GM10847 (cell line): ENCODE data around the gene STARD3.

Source experiments
- POLR2A ChIP-seq: IDR thresholded peaks from 2 replicates; pipeline ENCODE4 v1.6.1; 2011; ENCODE audit not compliant: insufficient read length; ENCODE audit errors: extremely low read depth

STARD3 gene

DNA sequence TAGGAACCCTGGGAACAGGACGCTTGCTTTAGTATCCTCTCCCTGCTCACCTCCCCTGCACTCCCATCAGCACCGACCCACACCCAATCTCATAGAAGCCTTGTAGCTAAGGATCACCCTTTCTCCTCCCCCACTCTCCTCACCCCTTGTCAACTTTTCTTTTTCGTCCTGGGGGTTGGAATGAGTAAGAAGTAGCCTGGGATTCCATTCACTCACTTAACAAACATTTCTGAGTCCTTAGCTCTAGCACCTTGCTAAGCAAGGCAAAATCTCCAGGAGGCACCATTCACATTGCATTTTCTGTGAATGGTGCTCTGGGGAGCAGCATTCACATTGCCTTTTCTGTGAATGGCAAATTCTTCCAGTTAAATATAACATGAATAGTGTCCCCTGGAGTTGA is 52.0 kb downstream of the STARD3 start:
- TF ChIP-seq POLR2A = no peak

DNA sequence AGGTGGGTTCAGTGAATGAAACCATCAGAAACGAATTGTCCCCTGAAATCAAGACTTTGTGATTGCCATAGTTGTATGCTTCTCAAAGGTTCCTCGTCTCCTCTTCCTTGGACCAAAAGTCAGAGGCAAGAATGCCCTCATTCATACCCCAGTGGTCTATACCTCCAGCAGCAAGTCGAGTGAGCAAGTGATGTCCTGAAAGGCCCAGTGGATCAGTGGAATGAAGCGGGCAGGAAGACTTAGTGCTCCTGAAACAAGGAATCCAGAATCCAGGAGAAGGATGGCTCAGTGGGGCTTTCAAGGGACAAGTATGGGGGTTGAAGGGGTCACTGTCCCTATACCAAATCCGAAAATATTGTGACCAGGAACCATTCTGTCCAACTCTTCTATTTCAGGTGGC is 57.6 kb downstream of the STARD3 start:
- TF ChIP-seq POLR2A = no peak

DNA sequence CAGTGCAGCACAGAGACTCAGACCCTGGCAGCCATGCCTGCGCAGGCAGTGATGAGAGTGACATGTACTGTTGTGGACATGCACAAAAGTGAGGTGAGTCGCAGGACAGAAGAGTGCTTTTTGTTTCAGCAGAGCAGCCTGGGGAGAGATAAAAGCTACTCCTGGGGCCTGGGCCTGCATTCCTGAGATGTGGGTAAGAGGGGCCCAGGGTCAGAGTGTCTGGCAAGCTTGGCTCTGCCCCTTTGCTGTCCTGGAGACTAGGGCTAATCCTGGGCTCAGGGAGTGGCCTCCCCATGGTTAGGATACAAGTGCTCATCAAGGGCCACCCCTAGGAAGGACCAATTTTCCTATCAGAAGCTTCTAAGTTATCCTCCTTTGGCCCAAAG is 58.1 kb downstream of the STARD3 start:
- no peak for TF ChIP-seq POLR2A

DNA sequence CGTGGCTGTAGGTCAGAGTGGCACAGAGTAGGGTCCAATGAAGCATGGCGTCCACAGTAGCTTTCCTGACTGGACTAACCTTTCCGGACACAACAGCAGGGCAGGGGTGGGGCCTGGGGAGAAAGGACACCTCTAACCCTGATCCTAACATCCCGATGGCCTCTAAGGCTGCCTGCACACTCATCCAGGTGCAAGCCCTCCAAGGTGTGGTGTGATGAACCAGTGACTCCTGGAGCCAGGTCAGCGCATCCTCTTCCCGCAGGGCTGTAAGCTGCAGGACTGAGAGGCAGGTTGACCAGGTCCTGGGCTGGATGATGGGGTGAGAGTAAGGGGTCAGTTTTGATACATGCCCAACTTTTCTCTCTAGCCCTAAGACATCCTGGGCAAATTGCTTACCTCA is 59.8 kb downstream of the STARD3 start:
- no peak for TF ChIP-seq POLR2A

DNA sequence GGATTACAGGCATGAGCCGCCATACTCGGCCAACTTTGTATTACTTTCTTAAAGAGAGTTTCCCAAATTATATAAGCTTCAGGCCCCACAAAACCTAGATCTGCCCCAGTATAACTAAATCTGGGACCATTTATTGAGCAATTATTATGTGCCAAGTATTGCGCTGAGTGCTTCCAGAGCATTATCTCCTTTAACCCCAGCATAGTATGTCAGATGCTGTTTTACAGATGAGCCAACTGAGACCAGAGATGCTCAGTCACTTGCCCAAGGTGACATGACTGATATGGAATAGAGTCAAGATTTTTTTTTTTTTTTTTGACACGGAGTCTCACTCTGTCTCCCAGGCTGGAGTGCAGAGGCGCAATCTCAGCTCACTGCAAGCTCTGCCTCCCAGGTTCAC is 61.0 kb downstream of the STARD3 start:
- TF ChIP-seq POLR2A = no peak

DNA sequence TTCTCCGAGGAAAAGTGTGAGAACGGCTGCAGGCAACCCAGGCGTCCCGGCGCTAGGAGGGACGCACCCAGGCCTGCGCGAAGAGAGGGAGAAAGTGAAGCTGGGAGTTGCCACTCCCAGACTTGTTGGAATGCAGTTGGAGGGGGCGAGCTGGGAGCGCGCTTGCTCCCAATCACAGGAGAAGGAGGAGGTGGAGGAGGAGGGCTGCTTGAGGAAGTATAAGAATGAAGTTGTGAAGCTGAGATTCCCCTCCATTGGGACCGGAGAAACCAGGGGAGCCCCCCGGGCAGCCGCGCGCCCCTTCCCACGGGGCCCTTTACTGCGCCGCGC is 62.8 kb downstream of the STARD3 start, which contains the start of gene ERBB2:
Gene ERBB2, plus strand, starts transcription at position 247 of the 330 bp plus-strand sequence. CDS start 175 bp downstream, outside the sequence.
- no peak for TF ChIP-seq POLR2A

DNA sequence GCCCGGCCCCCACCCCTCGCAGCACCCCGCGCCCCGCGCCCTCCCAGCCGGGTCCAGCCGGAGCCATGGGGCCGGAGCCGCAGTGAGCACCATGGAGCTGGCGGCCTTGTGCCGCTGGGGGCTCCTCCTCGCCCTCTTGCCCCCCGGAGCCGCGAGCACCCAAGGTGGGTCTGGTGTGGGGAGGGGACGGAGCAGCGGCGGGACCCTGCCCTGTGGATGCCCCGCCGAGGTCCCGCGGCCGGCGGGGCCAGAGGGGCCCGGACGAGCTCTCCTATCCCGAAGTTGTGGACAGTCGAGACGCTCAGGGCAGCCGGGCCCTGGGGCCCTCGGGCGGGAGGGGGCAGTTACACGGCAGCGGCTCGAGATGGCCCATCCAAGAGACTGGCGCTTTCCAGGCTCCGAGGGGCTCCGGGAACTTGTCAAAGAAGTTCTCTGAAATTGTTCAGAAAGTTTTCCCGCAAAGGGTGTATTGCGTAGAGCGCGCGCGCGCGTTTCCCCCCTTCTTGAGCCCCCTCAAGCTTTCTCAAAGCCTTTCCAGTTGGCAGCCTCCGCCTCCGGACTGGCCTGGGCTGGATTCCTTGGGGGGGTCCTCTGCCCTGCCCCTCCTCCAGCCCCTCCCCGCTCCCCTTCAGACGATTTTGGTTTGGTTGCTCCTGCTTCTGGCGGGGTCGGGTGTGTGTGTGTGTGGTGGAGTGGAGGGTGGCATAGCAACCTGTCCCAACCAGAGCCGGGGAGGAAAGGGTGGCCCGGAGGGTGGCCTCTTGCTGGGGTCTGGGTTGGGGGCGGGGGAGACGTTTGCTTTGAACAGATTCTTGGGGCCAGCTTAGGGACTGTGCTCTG is 63.4 kb downstream of the STARD3 start:
- TF ChIP-seq POLR2A = no peak

DNA sequence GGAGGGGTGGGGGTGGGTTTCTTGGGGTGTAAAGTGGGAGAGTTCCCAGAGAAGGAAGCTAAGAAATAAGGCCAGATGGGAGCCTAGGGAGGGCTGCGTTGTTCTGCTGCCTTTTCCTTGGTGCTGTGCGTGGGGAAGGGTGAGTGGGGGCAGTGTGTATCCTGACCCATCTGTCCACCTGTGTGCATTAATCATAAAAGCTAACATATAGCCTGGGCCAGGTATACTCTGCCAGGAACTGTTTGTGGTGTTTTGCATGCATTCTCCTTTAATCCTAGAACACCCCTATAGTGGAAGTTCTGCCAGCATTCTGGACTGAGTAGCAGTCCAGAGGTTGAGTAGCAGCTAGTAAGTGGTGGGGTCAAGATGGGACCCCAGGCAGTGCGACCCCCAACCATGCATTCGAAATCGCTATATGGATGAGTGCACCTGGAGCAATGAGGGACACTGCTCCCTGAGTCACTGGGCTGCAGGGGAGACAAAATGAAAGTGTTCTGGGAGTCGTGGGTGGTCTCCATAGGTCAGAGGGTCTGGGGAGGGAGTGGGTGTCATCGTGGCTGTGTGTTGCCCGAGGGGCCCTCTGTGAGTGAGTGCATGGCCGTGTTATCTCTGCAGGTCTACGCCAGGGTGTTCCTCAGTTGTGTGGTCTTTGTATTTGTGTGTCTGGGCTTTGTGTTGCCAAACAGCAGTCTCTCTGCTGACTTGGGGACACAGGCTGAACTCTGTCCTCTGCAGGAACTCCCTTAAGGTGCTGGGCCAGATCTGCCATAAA is 64.3 kb downstream of the STARD3 start:
- TF ChIP-seq POLR2A = no peak

DNA sequence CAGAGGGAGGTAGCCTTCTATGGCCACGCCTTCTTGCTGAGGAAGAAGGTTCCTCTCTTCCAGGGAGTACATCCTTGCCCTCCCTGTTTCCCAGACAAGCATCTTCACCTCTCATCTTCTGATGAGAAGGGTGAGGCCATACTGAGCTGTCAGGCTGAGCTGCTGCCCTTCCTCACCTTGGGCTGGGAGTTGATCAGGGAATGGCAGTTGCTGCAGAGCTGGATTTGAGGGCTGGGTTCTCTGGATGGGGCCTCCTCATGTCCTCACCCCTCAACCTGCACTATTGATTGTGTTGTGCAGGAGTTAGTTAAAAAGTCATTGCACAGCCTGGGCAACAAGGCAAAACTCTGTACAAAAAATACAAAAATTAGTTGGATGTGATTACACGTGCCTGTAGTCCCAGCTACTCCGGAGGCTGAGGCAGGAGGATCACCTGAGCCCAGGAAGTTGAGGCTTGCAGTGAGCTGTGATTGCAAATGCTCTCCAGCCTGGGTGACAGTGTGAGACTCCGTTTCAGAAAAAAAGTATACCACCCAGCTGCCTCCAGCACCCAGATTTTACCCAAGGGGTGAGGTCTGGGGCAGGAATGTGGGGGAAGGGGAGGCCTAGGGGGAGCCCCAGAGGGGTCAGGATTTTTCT is 65.0 kb downstream of the STARD3 start:
- no peak for TF ChIP-seq POLR2A

DNA sequence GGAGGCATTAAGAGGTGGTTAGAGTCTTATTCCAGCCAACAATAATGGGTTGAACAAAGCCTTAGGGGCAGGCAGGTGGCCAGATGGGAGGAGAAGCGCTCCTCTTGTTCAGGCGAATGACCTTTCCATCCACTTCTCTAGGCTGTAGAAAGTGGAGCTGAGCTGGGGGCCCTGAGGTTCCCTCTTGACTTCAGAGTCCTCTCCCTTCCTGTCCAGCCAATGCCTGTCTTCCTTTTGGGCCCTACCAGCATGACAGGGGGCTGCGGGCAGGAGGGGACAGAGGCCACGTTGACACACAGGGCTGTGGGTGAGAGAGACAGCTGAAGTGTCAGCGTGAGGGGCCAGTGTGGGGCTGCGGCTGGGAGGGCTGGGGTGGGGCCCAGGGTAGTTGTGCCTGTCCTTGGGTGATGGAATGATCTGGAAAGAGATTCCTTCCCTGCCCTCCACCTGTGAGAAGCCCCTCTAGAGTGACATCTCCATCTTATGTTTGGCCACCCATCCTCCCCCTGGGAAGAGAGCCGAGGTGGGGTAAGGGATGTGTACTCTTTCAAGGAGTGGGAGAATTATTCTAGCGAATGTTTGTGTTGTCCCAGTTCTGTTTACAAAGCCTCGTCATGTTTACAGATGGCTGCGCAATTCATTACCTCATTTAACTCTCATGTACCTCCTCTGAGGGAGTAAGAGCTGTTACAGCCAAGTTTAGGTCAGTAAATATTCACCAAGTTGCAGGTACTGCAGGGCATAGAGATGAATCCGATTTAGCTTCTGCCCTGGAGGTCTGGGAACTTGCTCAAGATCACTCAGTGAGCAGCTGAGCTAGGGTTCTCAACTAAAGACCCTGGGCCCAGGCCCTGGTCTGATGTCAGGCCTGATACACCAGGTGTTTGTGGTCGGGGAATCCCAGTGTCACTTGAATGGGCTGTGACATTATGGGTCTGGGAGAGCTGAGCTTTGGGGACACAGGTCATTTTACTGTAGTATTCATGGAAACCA is 66.3 kb downstream of the STARD3 start:
- TF ChIP-seq POLR2A = no peak

DNA sequence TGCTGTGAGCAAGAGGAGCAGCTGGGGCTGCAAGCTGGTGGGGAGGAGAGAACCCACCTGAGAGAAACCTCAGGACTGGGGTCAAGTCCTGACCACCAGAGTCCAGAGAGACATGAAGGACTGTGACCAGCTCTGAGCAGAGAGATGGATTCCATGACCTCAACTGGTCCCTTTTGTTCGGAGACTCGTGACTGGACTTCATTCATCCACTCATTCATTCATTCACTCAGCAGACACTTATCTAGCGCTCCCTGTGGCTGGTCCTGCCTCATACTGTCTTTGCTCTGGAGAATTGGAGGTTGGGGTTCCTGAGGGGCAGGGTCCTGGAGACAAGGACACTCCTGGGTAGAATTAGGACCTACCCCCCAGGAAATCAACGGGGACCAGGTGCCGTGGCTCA is 67.0 kb downstream of the STARD3 start:
- TF ChIP-seq POLR2A = no peak

DNA sequence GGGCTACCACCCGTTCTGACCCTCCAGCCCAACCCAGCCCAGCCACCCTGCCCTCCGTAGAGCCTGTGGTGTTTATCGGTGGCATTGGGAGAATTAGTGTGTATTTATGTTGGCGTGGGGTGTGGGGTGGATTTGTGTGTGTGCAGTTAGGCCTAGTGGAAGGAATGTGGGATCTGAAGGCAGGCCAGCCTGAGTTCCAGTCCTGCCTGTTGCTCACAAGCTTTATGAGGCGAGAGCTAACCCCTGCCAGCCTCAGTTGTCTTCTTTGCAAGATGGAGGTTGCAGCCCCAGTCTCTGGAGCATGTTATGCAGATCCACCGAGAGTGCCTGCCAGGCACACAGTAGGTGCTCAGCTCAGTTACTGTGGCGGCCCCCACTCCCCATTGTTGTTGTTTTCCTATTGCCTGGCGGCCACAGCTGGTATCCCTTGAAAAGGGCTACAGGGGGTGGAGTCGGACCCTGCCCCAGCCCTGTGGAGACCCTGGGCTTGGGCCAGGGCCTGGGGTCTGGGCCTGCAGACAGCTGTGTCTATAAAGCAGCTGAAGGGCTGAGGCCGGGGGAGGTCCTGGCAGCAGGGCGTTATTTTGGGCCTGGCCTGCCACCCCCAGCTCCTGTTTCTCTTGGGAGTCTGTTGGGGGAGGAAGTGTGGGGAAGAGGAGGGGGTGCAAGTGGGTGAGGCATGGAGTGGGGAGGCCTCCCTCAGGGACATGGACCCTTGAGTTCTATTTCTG is 68.0 kb downstream of the STARD3 start:
- TF ChIP-seq POLR2A = no peak

DNA sequence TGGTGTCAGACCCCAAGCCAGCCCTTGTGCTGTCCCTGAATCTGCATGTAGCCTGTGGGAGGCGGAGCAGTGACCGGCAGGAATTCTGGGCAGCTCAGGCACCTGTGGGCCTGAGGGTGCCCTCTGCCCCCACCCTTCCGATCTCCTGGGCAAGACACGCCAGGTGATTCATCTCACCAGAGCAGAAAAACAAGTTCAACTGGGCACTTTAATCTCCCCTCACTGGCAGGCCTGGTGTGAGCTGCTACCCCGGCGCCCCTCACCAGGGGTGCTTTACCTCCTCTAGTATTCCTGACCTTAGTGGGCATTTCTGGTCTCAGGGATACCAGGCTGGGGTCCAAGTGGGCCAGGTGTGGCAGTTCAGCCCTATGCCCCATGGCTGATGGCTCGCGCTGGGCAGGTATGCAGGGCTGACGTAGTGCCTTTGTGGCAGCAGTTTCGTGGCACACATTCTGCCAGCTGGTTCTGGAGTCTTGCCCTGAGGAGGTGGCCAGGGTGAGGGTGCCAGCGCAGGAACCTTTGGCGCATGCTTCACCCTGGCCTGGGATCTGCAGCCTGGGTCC is 68.9 kb downstream of the STARD3 start:
- TF ChIP-seq POLR2A = no peak

DNA sequence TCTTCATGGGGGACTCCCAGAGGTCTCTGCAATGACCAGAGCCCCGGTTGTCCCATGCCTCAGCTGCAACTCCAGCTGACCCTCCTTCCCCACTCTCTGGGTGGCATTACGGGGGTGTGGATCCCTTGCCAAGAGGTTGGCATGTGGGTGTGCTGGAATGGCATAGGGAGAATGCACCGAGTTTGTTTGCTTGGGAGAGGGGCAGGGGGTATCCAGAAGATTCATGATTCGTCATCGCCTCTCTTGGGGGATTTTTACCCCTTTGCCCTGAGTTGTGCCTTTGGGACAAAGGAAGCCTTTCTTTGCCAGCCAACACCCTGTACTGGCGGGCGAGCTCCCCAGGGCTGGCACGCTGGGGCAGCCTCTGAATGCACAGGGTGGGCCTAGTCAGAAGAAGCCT is 69.4 kb downstream of the STARD3 start:
- TF ChIP-seq POLR2A = no peak
